ENCODE data around the gene C7orf57.
"Not testable (repeated sequence)": the region's sequence is repeated elsewhere in the genome, so short reads cannot be mapped to it uniquely, and the experiment has no call there.

The C7orf57 gene

DNA sequence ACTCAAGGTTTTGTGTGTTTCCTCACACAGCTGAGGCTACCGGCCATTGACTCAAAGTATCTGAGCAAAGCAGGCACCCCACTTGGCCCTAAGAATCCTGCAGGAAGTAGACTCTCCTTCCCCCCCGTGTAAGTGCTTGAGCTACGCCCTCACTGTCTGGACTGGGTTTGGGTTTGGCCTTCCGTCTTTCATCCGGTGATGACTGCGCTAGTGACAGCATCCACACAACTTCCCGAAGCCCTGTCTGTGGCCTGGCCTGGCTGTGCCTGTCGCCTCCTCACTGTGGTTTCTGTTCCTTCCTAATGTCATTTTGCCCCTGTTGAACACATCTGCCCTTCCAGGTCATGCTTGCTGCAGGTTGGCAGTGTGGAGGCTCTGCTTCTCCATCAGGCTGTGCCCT lies 14.5 kb downstream of the C7orf57 start:
- no peaks in the 10 kb centered on the region for H3K36me3 ChIP-seq (ENCODE audit: control insufficient read depth, insufficient read depth, low read length)
- H3K27me3 ChIP-seq (ENCODE audit: control insufficient read depth, insufficient read depth, low read length), result no peaks in the 10 kb centered on the region
- no peaks in the 10 kb centered on the region for H3K9me3 ChIP-seq (ENCODE audit: control insufficient read depth, insufficient read depth, low read length)
- no peaks in the 10 kb centered on the region for H3K4me1 ChIP-seq (ENCODE audit: control insufficient read depth, insufficient read depth, low read length)
- H3K27ac ChIP-seq (ENCODE audit: low read length), result no peak overlapping the region
- H3K4me3 ChIP-seq (ENCODE audit: low read length), result no peak overlapping the region
- no CpG with 5 or more reads among the region's 8 CpGs for WGBS (ENCODE audit: insufficient coverage, insufficient read length)
- no peak for DNase-seq (ENCODE audit: low read depth, low spot score)

DNA sequence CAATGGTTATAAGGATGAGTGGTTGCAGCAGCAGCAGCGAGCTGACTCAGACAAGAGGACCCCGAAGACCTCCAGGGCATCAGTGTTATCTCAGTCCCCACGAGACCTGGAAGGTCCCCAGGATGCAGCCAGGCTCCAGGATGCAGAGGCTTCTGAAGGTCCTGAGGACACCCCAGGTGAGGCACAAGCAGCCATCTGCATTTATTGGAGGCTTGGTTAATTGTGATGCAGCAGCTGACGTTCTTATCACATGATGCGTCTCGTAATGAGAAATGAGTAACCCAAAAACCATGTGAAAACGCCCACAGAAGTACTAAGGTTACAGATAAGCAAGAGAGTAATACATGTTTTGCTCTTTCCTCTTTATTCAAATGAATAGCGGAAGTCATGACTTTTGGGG lies 17.4 kb downstream of the C7orf57 start:
- H3K4me1 ChIP-seq (ENCODE audit: control insufficient read depth, insufficient read depth, low read length), result no peaks in the 10 kb centered on the region
- H3K4me3 ChIP-seq (ENCODE audit: low read length), result no peak overlapping the region
- H3K27ac ChIP-seq (ENCODE audit: low read length), result no peak overlapping the region
- no peak for DNase-seq (ENCODE audit: low read depth, low spot score)
- no peaks in the 10 kb centered on the region for H3K27me3 ChIP-seq (ENCODE audit: control insufficient read depth, insufficient read depth, low read length)
- H3K9me3 ChIP-seq (ENCODE audit: control insufficient read depth, insufficient read depth, low read length), result no peaks in the 10 kb centered on the region
- H3K36me3 ChIP-seq (ENCODE audit: control insufficient read depth, insufficient read depth, low read length), result no peaks in the 10 kb centered on the region
- WGBS (ENCODE audit: insufficient coverage, insufficient read length), result no CpG with 5 or more reads among the region's 8 CpGs

DNA sequence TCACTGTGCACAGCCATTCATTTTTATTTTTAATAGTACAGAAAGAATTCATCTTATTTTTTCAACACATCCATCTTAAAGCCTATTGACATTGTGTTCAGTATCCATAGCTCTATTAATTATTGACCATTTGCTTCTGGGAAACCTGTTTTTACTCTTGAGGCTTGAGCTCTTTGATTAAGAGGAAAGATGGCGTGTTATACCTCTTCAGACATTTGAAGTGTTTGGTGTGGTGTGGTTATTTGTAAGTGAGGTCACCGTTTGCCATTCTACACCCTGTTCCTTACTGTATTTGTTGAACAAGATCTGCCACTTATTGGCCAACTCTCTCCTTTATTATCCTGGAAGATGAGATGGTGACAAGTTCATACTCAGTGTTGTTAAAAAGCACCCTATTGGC lies 18.4 kb downstream of the C7orf57 start:
- Histone ChIP-seq H3K27ac (ENCODE audit: low read length) (no peak overlapping the region), H3K27me3 (ENCODE audit: control insufficient read depth, insufficient read depth, low read length) (no peaks in the 10 kb centered on the region), H3K4me1 (ENCODE audit: control insufficient read depth, insufficient read depth, low read length) (no peaks in the 10 kb centered on the region), H3K36me3 (ENCODE audit: control insufficient read depth, insufficient read depth, low read length) (no peaks in the 10 kb centered on the region), H3K9me3 (ENCODE audit: control insufficient read depth, insufficient read depth, low read length) (no peaks in the 10 kb centered on the region), H3K4me3 (ENCODE audit: low read length) (no peak overlapping the region)
- DNase-seq (ENCODE audit: low read depth, low spot score), result no peak
- no CpG with 5 or more reads among the region's 2 CpGs for WGBS (ENCODE audit: insufficient coverage, insufficient read length)

DNA sequence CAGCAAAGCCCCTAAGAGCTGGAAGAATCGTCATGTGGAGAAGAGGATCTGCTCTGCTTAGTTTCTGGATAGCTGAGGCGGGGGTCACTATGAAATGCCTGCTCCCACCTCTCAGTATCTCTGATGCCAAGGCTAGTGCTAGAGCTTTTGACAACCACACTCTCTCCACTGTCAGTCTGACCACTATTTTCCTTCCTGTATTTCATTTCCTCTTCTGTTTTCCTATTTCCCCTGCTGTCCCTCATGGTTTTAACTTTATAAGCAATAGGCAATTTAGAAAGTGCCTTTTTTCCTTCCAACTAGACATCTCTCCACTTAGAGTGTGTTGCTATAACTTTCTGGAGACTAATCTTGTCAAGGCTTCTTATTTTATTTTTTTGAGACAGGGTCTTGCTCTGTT lies 23.6 kb downstream of the C7orf57 start:
- Histone ChIP-seq H3K36me3 (ENCODE audit: control insufficient read depth, insufficient read depth, low read length) (no peaks in the 10 kb centered on the region), H3K27ac (ENCODE audit: low read length) (no peak overlapping the region), H3K27me3 (ENCODE audit: control insufficient read depth, insufficient read depth, low read length) (no peaks in the 10 kb centered on the region), H3K9me3 (ENCODE audit: control insufficient read depth, insufficient read depth, low read length) (no peaks in the 10 kb centered on the region), H3K4me1 (ENCODE audit: control insufficient read depth, insufficient read depth, low read length) (no peaks in the 10 kb centered on the region), H3K4me3 (ENCODE audit: low read length) (no peak overlapping the region)
- no peak for DNase-seq (ENCODE audit: low read depth, low spot score)
- no CpG with 5 or more reads among the region's 2 CpGs for WGBS (ENCODE audit: insufficient coverage, insufficient read length)

DNA sequence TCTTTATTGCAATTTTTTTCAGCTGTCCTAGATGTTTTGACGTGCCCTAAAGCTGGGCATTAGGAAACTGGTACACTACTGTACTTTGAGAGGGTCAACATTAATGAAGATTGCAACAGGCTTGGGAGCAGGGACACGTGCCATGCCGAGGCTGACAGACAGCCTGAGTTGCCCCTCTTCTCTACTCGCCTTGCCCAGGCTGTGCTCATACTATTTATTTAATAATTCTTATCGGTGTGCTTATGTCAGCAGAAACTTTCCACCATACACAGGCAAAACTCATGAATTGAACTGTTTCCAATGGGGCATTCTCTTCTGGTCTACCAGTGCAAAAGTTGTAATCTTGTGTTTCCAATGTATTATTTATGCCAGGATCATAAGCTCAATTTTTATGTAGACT lies 24.4 kb downstream of the C7orf57 start:
- no peaks in the 10 kb centered on the region for H3K36me3 ChIP-seq (ENCODE audit: control insufficient read depth, insufficient read depth, low read length)
- DNase-seq (ENCODE audit: low read depth, low spot score), result no peak
- no peaks in the 10 kb centered on the region for H3K4me1 ChIP-seq (ENCODE audit: control insufficient read depth, insufficient read depth, low read length)
- WGBS (ENCODE audit: insufficient coverage, insufficient read length), result no CpG with 5 or more reads among the region's 5 CpGs
- H3K4me3 ChIP-seq (ENCODE audit: low read length), result no peak overlapping the region
- H3K9me3 ChIP-seq (ENCODE audit: control insufficient read depth, insufficient read depth, low read length), result no peaks in the 10 kb centered on the region
- no peak overlapping the region for H3K27ac ChIP-seq (ENCODE audit: low read length)
- no peaks in the 10 kb centered on the region for H3K27me3 ChIP-seq (ENCODE audit: control insufficient read depth, insufficient read depth, low read length)

DNA sequence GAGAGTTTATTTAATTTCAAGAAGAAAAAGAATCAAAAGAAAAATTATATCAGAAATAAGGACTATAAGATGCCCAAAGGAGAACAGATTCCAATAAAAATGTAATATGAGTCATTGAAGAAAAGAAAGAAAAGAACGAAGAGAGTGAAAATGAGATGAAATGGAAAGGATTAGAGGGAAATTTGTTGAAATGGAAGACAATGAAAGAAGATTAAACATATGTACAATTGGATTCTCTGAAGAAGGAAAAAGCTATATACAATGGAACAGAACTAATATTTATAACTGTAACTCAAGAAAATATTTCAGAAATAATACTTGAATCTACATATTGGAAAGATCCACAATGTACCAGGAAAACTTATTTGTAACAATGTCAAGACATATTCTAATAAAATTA lies 28.6 kb downstream of the C7orf57 start:
- H3K27me3 ChIP-seq (ENCODE audit: control insufficient read depth, insufficient read depth, low read length), result no peaks in the 10 kb centered on the region
- no peaks in the 10 kb centered on the region for H3K36me3 ChIP-seq (ENCODE audit: control insufficient read depth, insufficient read depth, low read length)
- no peak for DNase-seq (ENCODE audit: low read depth, low spot score)
- no peak overlapping the region for H3K4me3 ChIP-seq (ENCODE audit: low read length)
- 100% methylated on average over 1 of the region's 1 CpG for WGBS (ENCODE audit: insufficient coverage, insufficient read length)
- H3K9me3 ChIP-seq (ENCODE audit: control insufficient read depth, insufficient read depth, low read length), result no peaks in the 10 kb centered on the region
- no peaks in the 10 kb centered on the region for H3K4me1 ChIP-seq (ENCODE audit: control insufficient read depth, insufficient read depth, low read length)
- no peak overlapping the region for H3K27ac ChIP-seq (ENCODE audit: low read length)

DNA sequence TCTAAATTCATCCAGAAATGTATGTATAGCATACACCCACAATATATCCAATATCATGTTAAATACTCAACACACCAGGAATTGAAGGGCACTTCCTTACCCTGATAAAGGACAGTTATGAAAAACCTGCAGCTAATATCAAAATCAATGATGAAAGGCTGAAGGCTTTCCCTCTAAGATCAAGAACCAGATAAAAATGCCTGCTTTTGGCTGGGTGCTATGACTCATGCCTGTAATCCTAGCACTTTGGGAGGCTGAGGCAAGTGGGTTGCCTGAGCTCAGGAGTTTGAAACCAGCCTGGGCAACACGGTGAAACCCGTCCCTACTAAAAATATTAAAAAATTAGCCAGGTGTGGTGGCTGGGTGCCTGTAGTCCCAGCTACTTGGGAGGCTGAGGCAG lies 32.1 kb downstream of the C7orf57 start:
- DNase-seq (ENCODE audit: low read depth, low spot score), result no peak
- H3K27ac ChIP-seq (ENCODE audit: low read length), result no peak overlapping the region
- no peaks in the 10 kb centered on the region for H3K9me3 ChIP-seq (ENCODE audit: control insufficient read depth, insufficient read depth, low read length)
- no peaks in the 10 kb centered on the region for H3K27me3 ChIP-seq (ENCODE audit: control insufficient read depth, insufficient read depth, low read length)
- H3K36me3 ChIP-seq (ENCODE audit: control insufficient read depth, insufficient read depth, low read length), result no peaks in the 10 kb centered on the region
- WGBS (ENCODE audit: insufficient coverage, insufficient read length), result no CpG with 5 or more reads among the region's 2 CpGs
- no peaks in the 10 kb centered on the region for H3K4me1 ChIP-seq (ENCODE audit: control insufficient read depth, insufficient read depth, low read length)
- no peak overlapping the region for H3K4me3 ChIP-seq (ENCODE audit: low read length)

DNA sequence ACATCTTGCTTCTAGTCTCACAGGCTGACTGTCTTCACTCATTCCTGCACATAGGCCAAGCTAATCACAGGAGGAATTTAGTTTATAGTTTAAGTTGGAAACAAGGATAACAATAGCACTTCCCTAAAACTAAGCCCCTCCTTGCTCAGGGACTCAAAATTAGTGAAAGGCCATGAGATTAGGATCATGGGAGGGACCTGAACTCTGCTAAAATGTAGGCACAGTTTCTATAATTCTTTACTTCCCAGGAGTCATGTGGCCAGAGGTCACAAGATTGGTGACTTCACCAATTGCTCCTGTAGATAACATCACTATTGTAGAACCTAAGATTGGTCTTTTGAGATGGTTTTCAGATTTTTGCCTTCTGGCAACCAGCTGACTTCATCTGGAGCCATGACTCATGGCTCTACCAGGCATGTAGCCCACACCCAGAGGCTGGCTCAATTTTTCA lies 38.9 kb downstream of the C7orf57 start:
- no peaks in the 10 kb centered on the region for H3K9me3 ChIP-seq (ENCODE audit: control insufficient read depth, insufficient read depth, low read length)
- no peak overlapping the region for H3K4me3 ChIP-seq (ENCODE audit: low read length)
- H3K27ac ChIP-seq (ENCODE audit: low read length), result no peak overlapping the region
- no peaks in the 10 kb centered on the region for H3K27me3 ChIP-seq (ENCODE audit: control insufficient read depth, insufficient read depth, low read length)
- no peak for DNase-seq (ENCODE audit: low read depth, low spot score)
- no peaks in the 10 kb centered on the region for H3K36me3 ChIP-seq (ENCODE audit: control insufficient read depth, insufficient read depth, low read length)
- H3K4me1 ChIP-seq (ENCODE audit: control insufficient read depth, insufficient read depth, low read length), result no peaks in the 10 kb centered on the region

DNA sequence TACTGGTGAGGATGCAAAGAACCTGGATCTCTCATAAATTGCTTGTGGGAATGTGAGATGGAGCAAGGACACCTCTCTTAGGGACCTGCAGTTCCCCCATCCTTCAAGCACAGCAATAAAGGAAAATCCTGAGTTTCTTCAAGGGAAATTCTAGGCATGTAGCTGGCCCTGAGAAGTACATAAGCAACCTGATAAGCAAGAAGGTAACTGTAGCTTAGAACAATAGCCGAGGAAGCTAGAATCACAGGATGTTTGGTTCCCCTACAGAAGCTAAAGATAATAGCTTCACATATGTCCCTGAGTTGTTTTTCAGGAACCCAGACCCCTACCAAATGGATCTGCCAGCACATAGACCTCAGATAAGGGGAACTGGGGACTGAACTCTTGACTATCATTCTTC lies 42.1 kb downstream of the C7orf57 start:
- no peak overlapping the region for H3K27ac ChIP-seq (ENCODE audit: low read length)
- no peaks in the 10 kb centered on the region for H3K36me3 ChIP-seq (ENCODE audit: control insufficient read depth, insufficient read depth, low read length)
- H3K4me3 ChIP-seq (ENCODE audit: low read length), result no peak overlapping the region
- H3K4me1 ChIP-seq (ENCODE audit: control insufficient read depth, insufficient read depth, low read length), result no peaks in the 10 kb centered on the region
- H3K9me3 ChIP-seq (ENCODE audit: control insufficient read depth, insufficient read depth, low read length), result no peaks in the 10 kb centered on the region
- H3K27me3 ChIP-seq (ENCODE audit: control insufficient read depth, insufficient read depth, low read length), result no peaks in the 10 kb centered on the region
- WGBS (ENCODE audit: insufficient coverage, insufficient read length), result no CpG with 5 or more reads among the region's 1 CpG
- no peak for DNase-seq (ENCODE audit: low read depth, low spot score)

DNA sequence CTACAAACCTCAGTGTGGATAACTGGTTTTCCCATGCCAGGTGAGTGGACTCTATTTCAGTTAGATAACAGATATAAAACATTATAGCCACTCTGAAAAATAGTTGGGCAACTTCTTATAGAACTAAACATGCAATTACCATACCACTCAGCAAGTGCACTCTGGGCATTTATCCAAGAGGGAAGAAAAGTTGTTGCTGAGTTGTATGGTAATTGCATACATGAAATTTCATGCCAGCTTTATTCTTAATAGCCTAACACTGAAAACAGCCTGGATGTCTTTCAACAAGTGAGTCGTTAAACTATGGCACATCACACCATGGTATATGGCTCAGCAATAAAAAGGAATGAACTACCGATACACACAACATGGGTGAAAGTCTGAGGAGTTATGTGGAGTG lies 43.1 kb downstream of the C7orf57 start:
- H3K9me3 ChIP-seq (ENCODE audit: control insufficient read depth, insufficient read depth, low read length), result no peaks in the 10 kb centered on the region
- H3K36me3 ChIP-seq (ENCODE audit: control insufficient read depth, insufficient read depth, low read length), result no peaks in the 10 kb centered on the region
- H3K4me1 ChIP-seq (ENCODE audit: control insufficient read depth, insufficient read depth, low read length), result 0 out of 2 replicates have a peak, but pooled peaks cover under 1% of the 10 kb centered on the region
- no peak for DNase-seq (ENCODE audit: low read depth, low spot score)
- no peak overlapping the region for H3K4me3 ChIP-seq (ENCODE audit: low read length)
- H3K27ac ChIP-seq (ENCODE audit: low read length), result no peak overlapping the region
- H3K27me3 ChIP-seq (ENCODE audit: control insufficient read depth, insufficient read depth, low read length), result no peaks in the 10 kb centered on the region
- WGBS (ENCODE audit: insufficient coverage, insufficient read length), result no CpG with 5 or more reads among the region's 2 CpGs

DNA sequence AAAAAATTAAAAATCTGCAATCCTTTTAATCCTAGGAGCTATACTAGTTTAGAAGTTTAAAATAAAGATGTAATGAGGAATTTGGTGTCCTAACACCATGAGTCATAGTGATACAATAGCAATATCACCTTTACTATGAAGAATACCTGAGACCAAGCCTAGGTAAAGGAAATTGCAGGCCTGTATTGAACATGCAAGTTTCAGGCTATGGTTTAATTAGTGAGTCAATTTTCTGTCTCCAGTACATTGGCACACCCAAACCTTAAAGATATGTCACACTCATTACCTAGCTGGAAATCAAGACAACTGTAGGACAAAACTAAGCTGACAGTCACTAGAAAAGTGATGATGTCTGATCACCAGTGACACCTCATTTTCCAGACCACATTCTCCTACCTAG lies 47.0 kb downstream of the C7orf57 start:
- not testable (repeated sequence) for DNase-seq (ENCODE audit: low read depth, low spot score)

More for the DNA sequence above, 47.0 kb downstream of the C7orf57 start:
- H3K4me3 ChIP-seq (ENCODE audit: low read length); H3K9me3 ChIP-seq (ENCODE audit: control insufficient read depth, insufficient read depth, low read length); H3K27me3 ChIP-seq (ENCODE audit: control insufficient read depth, insufficient read depth, low read length); H3K36me3 ChIP-seq (ENCODE audit: control insufficient read depth, insufficient read depth, low read length); H3K27ac ChIP-seq (ENCODE audit: low read length); H3K4me1 ChIP-seq (ENCODE audit: control insufficient read depth, insufficient read depth, low read length): not testable (repeated sequence)

Measured in iPS DF 6.9 (cell line).